ENCODE measurements around the gene LRFN4.
A peak's percentile ranks its signal among the peaks of the same experiment; 100 is the strongest.
"Not testable (repeated sequence)": the region's sequence is repeated elsewhere in the genome, so short reads cannot be mapped to it uniquely, and the experiment has no call there.

LRFN4 gene

GRCh38 chr11:66856496-66857233 lies at the start of gene LRFN4:
LRFN4 (plus strand) TSS chr11:66857064; CDS start chr11:66857745, 681 bp downstream.
- DNase-seq: peak; percentile 36 to 48

GRCh38 chr11:66809592-66809991 lies 47.3 kb upstream of the LRFN4 start:
- DNase-seq: no peak

GRCh38 chr11:66810576-66811185 lies 46.2 kb upstream of the LRFN4 start:
- DNase-seq: no peak

DNA sequence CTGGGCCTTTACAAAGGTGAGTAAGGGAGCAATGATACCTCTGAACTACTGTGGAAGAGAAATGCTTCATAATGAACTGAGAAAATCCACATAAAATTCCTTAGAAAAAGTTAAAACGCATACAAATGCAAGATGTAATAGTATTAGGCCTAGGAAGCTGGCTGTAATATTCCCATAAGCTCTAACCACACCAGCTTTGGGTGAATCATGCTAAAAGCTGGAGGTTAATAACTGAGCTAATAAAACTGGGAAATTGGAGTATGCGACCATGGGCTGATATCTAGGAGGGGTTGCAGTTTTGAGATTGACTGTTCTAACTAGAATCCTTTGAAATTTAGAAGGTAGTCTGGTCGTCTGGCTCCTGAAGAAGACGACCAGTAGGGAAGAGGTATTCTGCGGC lies 42.2 kb upstream of the LRFN4 start:
- DNase-seq: no peak

- DNase-seq: no peak
Observed at GRCh38 chr11:66815646-66816045, 41.2 kb upstream of the LRFN4 start.

DNA sequence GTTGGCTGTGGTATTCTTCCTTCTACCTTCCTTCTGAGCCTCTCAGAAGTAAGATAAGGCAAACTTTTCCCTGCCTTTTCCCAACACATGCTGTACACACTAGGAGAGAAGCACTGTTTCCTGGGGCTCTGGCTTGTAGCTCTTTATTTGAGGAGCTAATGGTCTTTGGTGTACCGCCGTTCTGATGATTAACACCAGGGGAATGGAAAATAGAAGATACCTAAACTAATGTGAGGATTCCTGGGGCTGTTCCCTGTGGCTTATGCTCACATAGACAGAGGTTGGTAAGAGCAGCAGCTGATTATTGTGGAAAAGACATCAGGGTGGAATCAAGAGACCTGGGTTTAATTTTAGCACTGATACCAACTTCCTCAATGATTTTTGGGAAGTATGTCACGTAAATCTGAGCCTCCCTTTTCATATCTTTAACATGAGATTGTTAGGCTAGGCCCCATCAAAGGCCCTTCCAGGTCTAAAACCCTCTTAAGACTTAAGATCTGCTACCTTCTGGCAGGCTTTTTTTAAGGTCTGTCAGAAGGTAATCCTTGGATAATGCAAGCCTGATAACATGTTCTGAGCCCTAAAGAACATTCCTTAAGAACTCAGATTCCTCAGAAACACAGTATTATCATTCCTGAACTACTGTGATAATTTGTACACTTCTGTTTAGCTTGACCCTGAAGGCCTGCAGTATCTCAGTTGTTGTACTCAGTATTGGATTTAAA lies 38.5 kb upstream of the LRFN4 start:
- DNase-seq: no peak

- DNase-seq: no peak
Observed at GRCh38 chr11:66820381-66820780, 36.5 kb upstream of the LRFN4 start.

DNA sequence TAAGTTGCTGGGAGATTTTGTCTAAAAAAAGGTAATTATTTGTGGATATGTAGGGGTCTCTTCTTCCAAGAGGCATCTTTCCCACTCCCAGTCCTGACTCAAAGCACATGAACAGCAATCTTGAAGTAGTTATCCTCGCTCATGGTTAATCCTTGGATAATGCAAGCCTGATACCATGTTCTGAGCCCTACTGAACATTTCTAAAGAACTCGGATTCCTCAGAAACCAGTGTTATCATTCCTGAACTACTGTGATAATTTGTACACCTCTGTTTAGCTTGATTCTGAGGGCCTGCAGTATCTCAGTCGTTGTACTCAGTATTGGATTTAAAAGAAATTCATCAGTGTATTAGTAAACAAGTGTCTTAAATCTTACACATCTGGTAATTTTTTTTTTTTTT lies 36.0 kb upstream of the LRFN4 start:
- no peak for DNase-seq

- no peak for DNase-seq
Observed at GRCh38 chr11:66823700-66824099, 33.2 kb upstream of the LRFN4 start.

DNA sequence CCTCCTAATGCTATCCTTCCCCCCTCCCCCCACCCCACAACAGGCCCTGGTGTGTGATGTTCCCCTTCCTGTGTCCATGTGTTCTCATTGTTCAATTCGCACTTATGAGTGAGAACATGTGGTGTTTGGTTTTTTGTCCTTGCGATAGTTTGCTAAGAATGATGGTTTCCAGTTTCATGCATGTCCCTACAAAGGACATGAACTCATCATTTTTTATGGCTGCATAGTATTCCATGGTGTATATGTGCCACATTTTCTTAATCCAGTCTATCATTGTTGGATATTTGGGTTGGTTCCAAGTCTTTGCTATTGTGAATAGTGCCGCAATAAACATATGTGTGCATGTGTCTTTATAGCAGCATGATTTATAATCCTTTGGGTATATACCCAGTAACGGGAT lies 32.3 kb upstream of the LRFN4 start:
- not testable (repeated sequence) for DNase-seq

GRCh38 chr11:66834539-66834845 lies 22.4 kb upstream of the LRFN4 start:
- no peak for DNase-seq

DNA sequence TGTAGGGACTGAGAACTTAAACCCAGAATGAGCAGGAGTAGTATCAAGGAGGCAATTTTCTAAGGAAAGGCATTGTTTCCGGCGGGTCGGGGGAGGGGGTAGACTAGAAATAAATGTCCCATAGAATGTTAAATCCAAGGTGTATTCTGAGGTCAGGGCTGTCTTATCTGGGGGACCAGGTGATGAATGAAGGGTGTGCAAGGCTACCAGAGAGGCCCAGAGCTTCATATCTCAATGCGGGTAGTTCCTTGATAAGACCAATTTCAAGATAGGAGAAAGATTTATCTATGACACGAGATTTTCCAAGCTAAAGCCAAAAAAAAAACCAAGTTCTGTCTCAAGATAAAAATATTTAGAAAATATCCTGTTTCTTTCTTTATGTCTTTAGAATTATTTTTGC lies 21.9 kb upstream of the LRFN4 start:
- no peak for DNase-seq

DNA sequence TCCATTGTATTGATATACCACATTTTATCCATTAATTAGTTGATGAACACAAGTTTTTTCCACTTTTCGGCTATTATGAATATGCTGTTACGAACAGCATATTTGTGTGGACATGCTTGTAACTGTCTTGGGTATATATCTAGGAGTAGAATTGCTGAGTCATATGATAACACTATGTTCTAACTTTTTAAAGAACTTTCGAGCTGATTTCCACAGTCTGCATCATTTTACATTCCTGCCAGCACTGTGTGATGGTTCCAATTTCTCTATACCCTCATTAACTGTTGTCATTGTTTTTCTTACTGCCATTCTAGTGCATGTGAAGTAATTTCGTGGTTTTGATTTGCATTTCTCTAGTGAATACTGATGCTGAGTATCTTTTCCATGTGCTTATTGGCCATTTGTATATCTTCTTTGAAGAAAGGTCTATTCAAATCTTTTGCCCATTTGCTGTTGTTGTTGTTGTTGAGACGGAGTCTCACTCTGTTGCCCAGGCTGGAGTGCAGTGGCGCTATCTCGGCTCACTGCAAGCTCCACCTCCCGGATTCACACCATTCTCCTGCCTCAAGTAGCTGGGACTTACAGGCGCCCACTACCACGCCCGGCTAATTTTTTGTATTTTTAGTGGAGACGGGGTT lies 21.0 kb upstream of the LRFN4 start:
- DNase-seq: no peak

DNA sequence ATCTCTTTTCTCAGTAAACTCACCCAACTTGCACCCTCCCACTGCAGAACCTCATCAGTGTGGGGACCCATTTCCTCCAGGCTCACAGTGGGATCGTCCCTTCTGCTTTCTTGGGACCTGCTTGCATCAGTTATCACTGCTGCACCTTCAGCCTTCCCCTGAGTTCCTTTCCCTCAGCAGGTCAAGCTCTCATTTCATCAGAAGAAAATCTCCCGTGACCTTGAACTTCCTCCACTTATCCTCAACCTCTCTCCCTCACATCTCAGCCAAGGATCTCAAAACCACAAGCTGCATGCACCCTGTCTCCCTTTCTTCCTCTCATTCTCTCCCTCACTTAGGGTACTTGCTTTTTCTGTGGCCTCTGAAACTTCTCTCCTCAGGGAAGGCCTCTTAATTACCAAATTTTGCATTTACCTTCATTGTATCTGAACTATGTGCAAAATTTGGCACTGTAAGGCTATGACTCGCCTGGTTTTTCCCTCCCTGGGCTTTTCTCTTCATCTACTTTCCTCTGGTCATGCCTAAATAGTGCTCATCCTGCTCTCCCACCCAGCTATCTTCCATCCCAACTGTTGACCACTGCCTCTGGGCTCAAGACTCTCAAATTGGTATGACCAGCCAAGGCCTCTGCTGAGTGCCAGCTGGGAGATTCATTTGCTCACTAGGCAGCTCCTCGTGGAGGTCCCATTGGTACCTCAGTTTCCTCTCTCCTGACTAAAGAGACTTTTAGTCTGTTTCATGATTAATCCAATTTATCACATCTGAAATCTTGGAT lies 16.4 kb upstream of the LRFN4 start:
- no peak for DNase-seq

DNA sequence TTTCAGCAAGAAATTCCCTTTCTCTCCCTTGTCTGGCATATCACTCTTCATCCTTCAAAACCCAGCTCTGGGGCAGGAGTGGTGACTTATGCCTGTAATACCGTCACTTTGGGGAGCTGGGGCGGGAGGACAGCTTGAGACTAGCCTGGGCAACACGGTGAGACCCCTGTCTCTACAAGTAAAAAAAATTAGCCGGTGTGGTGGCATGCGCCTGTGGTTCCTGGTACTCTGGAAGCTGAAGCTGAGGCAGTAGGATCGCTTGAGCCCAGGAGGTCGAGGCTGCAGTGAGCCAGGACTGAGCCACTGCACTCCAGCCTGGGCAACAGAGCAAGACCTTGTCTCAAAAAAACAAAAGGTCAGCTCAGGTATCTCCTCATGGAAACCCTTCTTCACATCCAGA lies 15.0 kb upstream of the LRFN4 start:
- DNase-seq: no peak

DNA sequence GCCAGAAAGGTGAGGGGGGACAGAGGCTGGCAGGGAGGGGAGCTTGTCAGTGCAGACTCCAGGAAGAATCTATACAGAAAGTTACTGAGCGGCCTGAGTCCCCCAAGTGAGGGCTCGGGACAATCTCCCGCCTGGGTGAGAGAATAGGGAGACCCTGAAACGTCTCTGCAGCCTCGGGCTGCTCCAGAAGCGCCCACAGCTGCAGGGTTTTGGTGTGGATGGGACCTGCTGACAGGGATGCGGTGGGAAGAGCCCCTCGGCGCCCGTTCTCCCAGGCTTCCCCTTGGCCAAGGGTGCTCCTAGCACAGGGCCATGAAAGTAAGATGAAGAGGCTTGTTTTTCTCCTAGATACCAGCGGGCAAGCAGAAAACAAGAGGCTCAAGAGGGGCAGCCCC lies 14.4 kb upstream of the LRFN4 start:
- no peak for DNase-seq

DNA sequence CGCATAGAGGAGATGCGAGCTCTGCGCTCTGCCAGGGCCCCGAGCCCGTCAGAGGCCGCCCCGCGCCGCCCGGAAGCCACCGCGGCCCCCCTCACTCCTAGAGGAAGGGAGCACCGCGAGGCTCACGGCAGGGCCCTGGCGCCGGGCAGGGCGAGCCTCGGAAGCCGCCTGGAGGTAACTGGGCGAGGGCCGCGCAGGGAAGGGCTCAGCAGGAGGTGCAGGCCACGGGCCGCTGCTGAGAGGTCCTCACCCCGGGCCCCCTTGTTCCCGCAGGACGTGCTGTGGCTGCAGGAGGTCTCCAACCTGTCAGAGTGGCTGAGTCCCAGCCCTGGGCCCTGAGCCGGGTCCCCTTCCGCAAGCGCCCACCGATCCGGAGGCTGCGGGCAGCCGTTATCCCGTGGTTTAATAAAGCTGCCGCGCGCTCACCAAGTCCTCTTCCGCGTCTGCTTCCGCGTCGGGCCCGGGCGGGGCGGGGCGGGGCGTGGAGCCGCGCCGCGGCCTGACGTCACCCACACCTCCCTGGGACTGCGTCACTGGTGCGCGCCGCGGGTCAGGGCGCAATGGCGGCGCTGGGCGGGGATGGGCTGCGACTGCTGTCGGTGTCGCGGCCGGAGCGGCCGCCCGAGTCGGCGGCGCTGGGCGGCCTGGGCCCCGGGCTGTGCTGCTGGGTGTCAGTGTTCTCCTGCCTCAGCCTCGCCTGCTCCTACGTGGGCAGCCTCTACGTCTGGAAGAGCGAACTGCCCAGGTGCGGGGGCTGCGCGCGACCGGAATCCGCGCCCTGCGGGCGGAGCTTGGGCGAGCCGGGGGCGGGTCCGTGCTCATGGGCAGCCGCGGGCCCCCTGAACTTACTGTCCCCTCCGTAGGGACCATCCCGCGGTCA lies 13.7 kb upstream of the LRFN4 start, which contains the start of gene RCE1:
Gene RCE1, plus strand, starts transcription at position 546 of the 880 bp plus-strand sequence. Its CDS starts 15 bp downstream, at position 561.
- DNase-seq: peak; percentile 84 to 96

- DNase-seq: no peak
Observed at GRCh38 chr11:66843776-66844495, 12.9 kb upstream of the LRFN4 start.

- no peak for DNase-seq
Observed at GRCh38 chr11:66844496-66845142, 12.2 kb upstream of the LRFN4 start.

DNA sequence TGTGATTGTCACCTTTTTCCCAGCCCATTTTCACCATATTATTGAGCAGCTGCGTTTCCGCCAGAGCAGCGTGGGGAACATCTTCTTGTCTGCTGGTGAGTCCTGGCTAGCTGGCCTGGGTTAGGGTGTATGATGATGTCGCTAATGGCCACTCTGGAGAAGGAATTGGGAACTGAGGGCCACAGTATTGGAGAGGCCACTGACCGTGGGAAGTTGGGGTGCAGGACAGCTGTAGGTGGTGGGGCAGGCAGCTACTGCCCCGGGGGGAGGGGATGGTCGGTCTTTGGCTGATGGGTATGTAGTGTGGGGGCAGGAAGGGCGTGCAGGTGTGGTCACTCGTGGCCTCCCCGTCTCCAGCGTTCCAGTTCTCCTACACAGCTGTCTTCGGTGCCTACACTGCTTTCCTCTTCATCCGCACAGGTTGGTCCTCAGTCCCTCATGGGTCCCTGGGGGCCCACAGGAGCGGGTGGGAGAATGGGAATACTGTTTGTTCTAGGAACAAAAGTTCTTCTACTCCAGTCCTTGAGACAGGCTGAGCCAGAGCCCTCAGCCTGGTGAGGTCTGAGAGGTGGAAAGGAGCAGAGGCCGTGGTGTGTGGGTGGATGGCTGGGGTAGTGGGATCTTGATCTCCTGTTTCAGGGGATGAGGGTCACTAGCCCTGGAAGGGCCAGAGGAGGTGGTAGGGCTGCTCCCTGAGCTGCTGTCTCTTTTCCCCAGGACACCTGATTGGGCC lies 11.6 kb upstream of the LRFN4 start:
- no peak for DNase-seq

Data from inflammatory macrophage treated with lipopolysaccharide for 1 hour (primary cell).